Liver (tissue), 9 donors: Measurements from ENCODE around the gene ASXL2. TPM values are rescaled to one million over a fixed set of nuclear protein-coding genes. Genes with fewer than 3 reads are reported as not detected.

Experiments
- DNase-seq: peaks from one replicate; pipeline ENCODE4 v3.0.0-alpha.2; 2017; ENCODE audit warnings: low spot score
- H3K27ac ChIP-seq, 2 donors: one replicate each; pipeline ENCODE4 v1.7.0; 2013; ENCODE audit warnings: inconsistent platforms in 2 of 2, low read length in 2 of 2, control low read depth in 1 of 2, low read depth in 1 of 2, mild to moderate bottlenecking in 1 of 2
- H3K27me3 ChIP-seq, 4 donors: one replicate each; pipeline versions ENCODE4 v1.6.1 to v1.7.0; 2013; ENCODE audit warnings: low read length in 3 of 4, inconsistent platforms in 1 of 4, mild to moderate bottlenecking in 1 of 4, moderate library complexity in 1 of 4; ENCODE audit not compliant: control insufficient read depth in 4 of 4, insufficient read depth in 4 of 4
- H3K36me3 ChIP-seq, 4 donors: one replicate each; pipeline versions ENCODE4 v1.6.1 to v1.7.0; 2013; ENCODE audit warnings: low read length in 3 of 4, mild to moderate bottlenecking in 3 of 4, low read depth in 1 of 4, moderate library complexity in 1 of 4; ENCODE audit not compliant: control insufficient read depth in 4 of 4, insufficient read depth in 3 of 4
- H3K4me1 ChIP-seq, 4 donors: one replicate each; pipeline versions ENCODE4 v1.6.1 to v1.7.0; 2013; ENCODE audit warnings: low read length in 3 of 4, mild to moderate bottlenecking in 3 of 4, moderate library complexity in 1 of 4; ENCODE audit not compliant: control insufficient read depth in 4 of 4, insufficient read depth in 4 of 4
- H3K4me3 ChIP-seq, 3 donors: one replicate each; pipeline versions ENCODE4 v1.6.1 to v1.7.0; 2013; ENCODE audit warnings: low read length in 3 of 3, control low read depth in 1 of 3, low read depth in 1 of 3, mild to moderate bottlenecking in 1 of 3
- H3K9ac ChIP-seq, 2 donors: one replicate each; pipeline ENCODE4 v1.7.0; 2013; ENCODE audit warnings: low read length in 2 of 2, mild to moderate bottlenecking in 2 of 2, moderate library complexity in 2 of 2, control low read depth in 1 of 2, low read depth in 1 of 2
- H3K9me3 ChIP-seq, 4 donors: one replicate each; pipeline versions ENCODE4 v1.6.1 to v1.7.0; 2013; ENCODE audit warnings: low read length in 3 of 4; ENCODE audit not compliant: control insufficient read depth in 4 of 4
- ATF3 ChIP-seq: IDR thresholded peaks from 2 replicates; pipeline ENCODE4 v1.6.1; 2016; ENCODE audit warnings: antibody characterized with exemption
- EGR1 ChIP-seq, 2 donors: IDR thresholded peaks; 2 replicates each; pipeline ENCODE4 v1.6.1; 2016 to 2018; ENCODE audit warnings: antibody characterized with exemption in 2 of 2, low read depth in 2 of 2
- FOXA1 ChIP-seq: IDR thresholded peaks from 2 replicates; pipeline ENCODE4 v1.6.1; 2016; ENCODE audit warnings: antibody characterized with exemption
- FOXA2 ChIP-seq: IDR thresholded peaks from 2 replicates; pipeline ENCODE4 v1.6.1; 2016; ENCODE audit warnings: antibody characterized with exemption
- GABPA ChIP-seq, 2 donors: IDR thresholded peaks in 1 of 2; conservative IDR thresholded peaks in 1 of 2; 2 replicates each; pipeline ENCODE4 v1.6.1; 2016; ENCODE audit warnings: antibody characterized with exemption in 2 of 2, mild to moderate bottlenecking in 1 of 2, moderate library complexity in 1 of 2
- HNF4A ChIP-seq, 2 donors: conservative IDR thresholded peaks; 2 replicates each; pipeline ENCODE4 v1.6.1; 2016; ENCODE audit warnings: antibody characterized with exemption in 2 of 2, mild to moderate bottlenecking in 2 of 2
- HNF4G ChIP-seq: IDR thresholded peaks from 2 replicates; pipeline ENCODE4 v1.6.1; 2016; ENCODE audit warnings: antibody characterized with exemption
- JUND ChIP-seq, 2 donors: IDR thresholded peaks; 2 replicates each; pipeline ENCODE4 v1.6.1; 2016; ENCODE audit warnings: antibody characterized with exemption in 2 of 2
- NR2F2 ChIP-seq: IDR thresholded peaks from 2 replicates; pipeline ENCODE4 v1.6.1; 2016; ENCODE audit warnings: antibody characterized with exemption
- RAD21 ChIP-seq, 2 donors: IDR thresholded peaks; 2 replicates each; pipeline ENCODE4 v1.6.1; 2016; ENCODE audit warnings: antibody characterized with exemption in 2 of 2, mild to moderate bottlenecking in 2 of 2
- REST ChIP-seq: IDR thresholded peaks from 2 replicates; pipeline ENCODE4 v1.6.1; 2016; ENCODE audit warnings: antibody characterized with exemption, mild to moderate bottlenecking
- RXRA ChIP-seq, 2 donors: IDR thresholded peaks; 2 replicates each; pipeline ENCODE4 v1.6.1; 2017 to 2018; ENCODE audit warnings: antibody characterized with exemption in 2 of 2, mild to moderate bottlenecking in 1 of 2
- SP1 ChIP-seq: IDR thresholded peaks from 2 replicates; pipeline ENCODE4 v1.6.1; 2018; ENCODE audit warnings: antibody characterized with exemption, mild to moderate bottlenecking
- TAF1 ChIP-seq: conservative IDR thresholded peaks from 2 replicates; pipeline ENCODE4 v1.6.1; 2016; ENCODE audit warnings: antibody characterized with exemption, mild to moderate bottlenecking
- YY1 ChIP-seq: IDR thresholded peaks from 2 replicates; pipeline ENCODE4 v1.6.1; 2016; ENCODE audit warnings: antibody characterized with exemption, mild to moderate bottlenecking
- WGBS: extraction: QIAGEN DNeasy Blood & Tissue Kit; methylation state at CpG from one replicate; pipeline ENCODE4 v1.1.7; 2013; 5-methylcytosine and 5-hydroxymethylcytosine counted together
- polyA plus RNA-seq, 2 donors: library from polyadenylated mRNA; stranded (reverse) in 1 of 2; unstranded in 1 of 2; fragments of 200-250 nt in 1 of 2; fragments of >200 nt in 1 of 2; fragmentation: Nextera tagmentation in 1 of 2; extraction: Ambion mirVana in 1 of 2; gene quantifications; one replicate each; pipeline versions ENCODE4 v1.2.1 to v1.2.3, GENCODE V29; 2013 to 2015
- total RNA-seq, 2 donors: library from RNA; depleted of rRNA; stranded (reverse); fragments of >200 nt; gene quantifications; one replicate each; pipeline ENCODE4 v1.2.3, GENCODE V29; 2014
- TF ChIP-seq, protein P1 (sequence below): IDR thresholded peaks from 2 replicates; pipeline ENCODE4 v1.6.1; 2016; ENCODE audit warnings: antibody characterized with exemption
- TF ChIP-seq, protein P2 (sequence below): IDR thresholded peaks from 2 replicates; pipeline ENCODE4 v1.6.1; 2016; ENCODE audit warnings: antibody characterized with exemption
- TF ChIP-seq, protein P3 (sequence below): fragments of 150-350 bp; IDR thresholded peaks from 2 replicates; pipeline ENCODE4 v1.5.1; 2017; ENCODE audit warnings: improper control_type of control experiment, low read depth, low read length; ENCODE audit not compliant: missing input control
- donor health status: healthy.
- donor health status: healthy.
- donor health status: healthy.
- donor health status: healthy.
- donor health status: healthy.

ASXL2 gene
- total and polyA plus RNA-seq, 4 donors = 2.4 to 7.3 (median 4.4) TPM

GRCh38 chr2:25772078-25772477 is 106.2 kb downstream of the ASXL2 start:
- no peak overlapping the region for H3K27ac ChIP-seq
- H3K9ac ChIP-seq = no peak overlapping the region
- 98% methylated on average over 4 of the region's 4 CpGs for WGBS

More at GRCh38 chr2:25772078-25772477, 106.2 kb downstream of the ASXL2 start:
- H3K9me3 ChIP-seq = no peaks in the 10 kb centered on the region
- H3K4me1 ChIP-seq = peaks cover 0 to 2% (median 0%) of the 10 kb centered on the region in 4 donors
- no peak for DNase-seq
- H3K27me3 ChIP-seq = no peaks in the 10 kb centered on the region
- no peak for TF ChIP-seq FOXA1
- no peak for TF ChIP-seq TAF1
- TF ChIP-seq FOXA2 = no peak
- TF ChIP-seq REST = no peak
- no peak for TF ChIP-seq HNF4G
- TF ChIP-seq, protein P1, sequence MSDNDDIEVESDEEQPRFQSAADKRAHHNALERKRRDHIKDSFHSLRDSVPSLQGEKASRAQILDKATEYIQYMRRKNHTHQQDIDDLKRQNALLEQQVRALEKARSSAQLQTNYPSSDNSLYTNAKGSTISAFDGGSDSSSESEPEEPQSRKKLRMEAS = no peak
- TF ChIP-seq, protein P2, sequence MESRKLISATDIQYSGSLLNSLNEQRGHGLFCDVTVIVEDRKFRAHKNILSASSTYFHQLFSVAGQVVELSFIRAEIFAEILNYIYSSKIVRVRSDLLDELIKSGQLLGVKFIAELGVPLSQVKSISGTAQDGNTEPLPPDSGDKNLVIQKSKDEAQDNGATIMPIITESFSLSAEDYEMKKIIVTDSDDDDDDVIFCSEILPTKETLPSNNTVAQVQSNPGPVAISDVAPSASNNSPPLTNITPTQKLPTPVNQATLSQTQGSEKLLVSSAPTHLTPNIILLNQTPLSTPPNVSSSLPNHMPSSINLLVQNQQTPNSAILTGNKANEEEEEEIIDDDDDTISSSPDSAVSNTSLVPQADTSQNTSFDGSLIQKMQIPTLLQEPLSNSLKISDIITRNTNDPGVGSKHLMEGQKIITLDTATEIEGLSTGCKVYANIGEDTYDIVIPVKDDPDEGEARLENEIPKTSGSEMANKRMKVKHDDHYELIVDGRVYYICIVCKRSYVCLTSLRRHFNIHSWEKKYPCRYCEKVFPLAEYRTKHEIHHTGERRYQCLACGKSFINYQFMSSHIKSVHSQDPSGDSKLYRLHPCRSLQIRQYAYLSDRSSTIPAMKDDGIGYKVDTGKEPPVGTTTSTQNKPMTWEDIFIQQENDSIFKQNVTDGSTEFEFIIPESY = no peak
- no peak for TF ChIP-seq RXRA (IDR thresholded peaks at IDR 0.05)
- TF ChIP-seq, protein P3, sequence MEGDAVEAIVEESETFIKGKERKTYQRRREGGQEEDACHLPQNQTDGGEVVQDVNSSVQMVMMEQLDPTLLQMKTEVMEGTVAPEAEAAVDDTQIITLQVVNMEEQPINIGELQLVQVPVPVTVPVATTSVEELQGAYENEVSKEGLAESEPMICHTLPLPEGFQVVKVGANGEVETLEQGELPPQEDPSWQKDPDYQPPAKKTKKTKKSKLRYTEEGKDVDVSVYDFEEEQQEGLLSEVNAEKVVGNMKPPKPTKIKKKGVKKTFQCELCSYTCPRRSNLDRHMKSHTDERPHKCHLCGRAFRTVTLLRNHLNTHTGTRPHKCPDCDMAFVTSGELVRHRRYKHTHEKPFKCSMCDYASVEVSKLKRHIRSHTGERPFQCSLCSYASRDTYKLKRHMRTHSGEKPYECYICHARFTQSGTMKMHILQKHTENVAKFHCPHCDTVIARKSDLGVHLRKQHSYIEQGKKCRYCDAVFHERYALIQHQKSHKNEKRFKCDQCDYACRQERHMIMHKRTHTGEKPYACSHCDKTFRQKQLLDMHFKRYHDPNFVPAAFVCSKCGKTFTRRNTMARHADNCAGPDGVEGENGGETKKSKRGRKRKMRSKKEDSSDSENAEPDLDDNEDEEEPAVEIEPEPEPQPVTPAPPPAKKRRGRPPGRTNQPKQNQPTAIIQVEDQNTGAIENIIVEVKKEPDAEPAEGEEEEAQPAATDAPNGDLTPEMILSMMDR = no peak
- no peak for TF ChIP-seq EGR1 (IDR thresholded peaks at IDR 0.05; ENCODE audit: low read depth in 2 of 2)
- TF ChIP-seq SP1 = no peak
- TF ChIP-seq HNF4A (conservative IDR thresholded peaks at IDR 0.05) = no peak
- TF ChIP-seq ATF3 = no peak
- no peak for TF ChIP-seq RAD21 (IDR thresholded peaks at IDR 0.05)
- TF ChIP-seq GABPA (IDR thresholded peaks at IDR 0.05 in 1 of 2, conservative IDR thresholded peaks at IDR 0.05 in 1 of 2) = no peak
- no peak for TF ChIP-seq YY1
- no peak for TF ChIP-seq NR2F2
- no peak for TF ChIP-seq JUND (IDR thresholded peaks at IDR 0.05)
- peaks cover 2 to 23% (median 14%) of the 10 kb centered on the region in 4 donors for H3K36me3 ChIP-seq
- H3K4me3 ChIP-seq = no peak overlapping the region
